T-cell (primary cell): ENCODE data around the gene GYPC. TPM values are rescaled to one million over a fixed set of nuclear protein-coding genes. Genes with fewer than 3 reads are reported as not detected.

Source experiments
- ATAC-seq, 4 experiments: fragments of 200-7000 bp in 3 of 4; fragments of 150-1000 bp in 1 of 4; cut with Tn5 transposase; replicated peaks in 1 of 4; 1 replicate in 3 of 4; 2 replicates in 1 of 4; pipeline ENCODE4 v1.10.0; 2021; ENCODE audit warnings: moderate library complexity in 3 of 4, mild to moderate bottlenecking in 2 of 4, moderate number of reproducible peaks in 1 of 4
- CTCF ChIA-PET, 2 donors: fragments of 300-600 bp; sonication (Branson Sonifier 250); formaldehyde crosslinking; loops; one replicate each; lab custom pipeline; 2022; ENCODE audit warnings: antibody characterized with exemption in 2 of 2; lab: Charles Lee
- POLR2A ChIA-PET, 2 donors: fragments of 300-600 bp; sonication (Branson Sonifier 250); formaldehyde crosslinking; loops; one replicate each; lab custom pipeline; 2022; ENCODE audit warnings: antibody characterized with exemption in 2 of 2; lab: Charles Lee
- DNase-seq, 35 experiments: peaks; one replicate each; pipeline versions ENCODE4 v3.0.0 to v3.0.0-alpha.2; 2013 to 2023
- H3K27ac ChIP-seq: one replicate; pipeline ENCODE4 v1.5.1; 2013; ENCODE audit warnings: low read length
- H3K27me3 ChIP-seq, 2 experiments: replicated peaks in 1 of 2; 1 replicate in 1 of 2; 2 replicates in 1 of 2; pipeline versions ENCODE4 v1.6.1 to v1.7.0; 2013; ENCODE audit warnings: low read length in 1 of 2, mixed read lengths in 1 of 2; ENCODE audit not compliant: control insufficient read depth in 2 of 2, insufficient read depth in 2 of 2; ENCODE audit errors: extremely low read depth in 1 of 2
- H3K36me3 ChIP-seq, 2 donors: 1 replicate in 1 of 2; 2 replicates in 1 of 2; pipeline versions ENCODE4 v1.6.1 to v1.7.0; 2013; ENCODE audit warnings: low read length in 1 of 2; ENCODE audit not compliant: control insufficient read depth in 2 of 2, insufficient read depth in 1 of 2; ENCODE audit errors: extremely low read depth in 1 of 2
- H3K4me1 ChIP-seq, 2 experiments: 1 replicate in 1 of 2; 2 replicates in 1 of 2; pipeline versions ENCODE4 v1.6.1 to v1.7.0; 2013; ENCODE audit warnings: low read length in 2 of 2, mixed read lengths in 1 of 2; ENCODE audit not compliant: insufficient read depth in 2 of 2, control insufficient read depth in 1 of 2; ENCODE audit errors: extremely low read depth in 1 of 2
- H3K4me3 ChIP-seq, 2 donors: 1 replicate in 1 of 2; 2 replicates in 1 of 2; pipeline versions ENCODE4 v1.5.1 to v1.7.0; 2013; ENCODE audit warnings: mild to moderate bottlenecking in 2 of 2, low read length in 1 of 2, moderate library complexity in 1 of 2; ENCODE audit not compliant: control insufficient read depth in 1 of 2; ENCODE audit errors: extremely low read depth in 1 of 2
- H3K9me3 ChIP-seq: 2 replicates; pipeline ENCODE4 v1.7.0; 2013
- H3K27ac Mint-ChIP-seq, 2 donors: one replicate each; pipeline ENCODE4 v1.8.0; 2020 to 2021; ENCODE audit warnings: mild to moderate bottlenecking in 2 of 2, mixed read lengths in 2 of 2
- H3K27me3 Mint-ChIP-seq, 2 donors: one replicate each; pipeline ENCODE4 v1.8.0; 2021 to 2022; ENCODE audit warnings: mixed read lengths in 2 of 2
- H3K36me3 Mint-ChIP-seq: one replicate; pipeline ENCODE4 v1.8.0; 2021; ENCODE audit warnings: mixed read lengths
- H3K4me1 Mint-ChIP-seq, 3 donors: one replicate each; pipeline ENCODE4 v1.8.0; 2020 to 2022; ENCODE audit warnings: mixed read lengths in 3 of 3, mild to moderate bottlenecking in 1 of 3
- H3K4me3 Mint-ChIP-seq, 3 donors: one replicate each; pipeline ENCODE4 v1.8.0; 2020 to 2022; ENCODE audit warnings: mild to moderate bottlenecking in 3 of 3, mixed read lengths in 3 of 3, moderate library complexity in 3 of 3
- H3K9me3 Mint-ChIP-seq, 3 donors: one replicate each; pipeline ENCODE4 v1.8.0; 2020 to 2022; ENCODE audit warnings: mixed read lengths in 3 of 3
- WGBS: methylation state at CpG from one replicate; pipeline ENCODE4 v1.1.5; 2013; ENCODE audit warnings: missing lambda C conversion rate; ENCODE audit not compliant: insufficient coverage; 5-methylcytosine and 5-hydroxymethylcytosine counted together
- total RNA-seq, 35 experiments: library from RNA in 6 of 35; stranded (reverse) in 6 of 35; fragments of 120-200 nt in 1 of 35; gene quantifications; one replicate each; pipeline versions ENCODE4 v1.2.1 to v1.2.4 and lab custom pipeline; 2013 to 2026

GYPC gene
- total RNA-seq, 5 donors from 2014 or later (not counting 1 experiment from before 2014, with no cell fraction given), result 109 to 137 (median 116) TPM

DNA sequence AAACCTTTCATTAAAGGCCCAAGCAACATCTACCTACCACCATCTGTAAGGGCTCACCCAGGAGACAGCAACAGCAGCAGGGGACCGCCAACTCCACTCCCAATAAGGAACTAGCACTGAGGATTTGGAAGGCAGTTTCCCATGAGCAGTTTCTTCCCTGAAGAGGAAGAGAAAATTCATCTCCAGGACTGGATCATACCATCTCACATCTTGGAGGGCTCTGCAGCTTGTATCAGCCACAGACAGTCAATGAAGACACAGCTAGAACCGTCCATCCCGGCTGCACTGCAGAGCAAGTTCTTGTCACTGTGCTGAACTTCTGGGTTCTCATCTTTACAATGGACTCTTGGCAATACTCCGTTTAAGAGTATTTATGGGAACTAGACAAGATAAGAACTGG lies 2.8 kb upstream of the GYPC start:
- WGBS, result 96% methylated on average over 3 of the region's 4 CpGs
- Histone ChIP-seq H3K36me3 (no peaks in the 10 kb centered on the region), H3K4me3 (no peak overlapping the region), H3K27ac (no peak overlapping the region), H3K27me3 (no peaks in the 10 kb centered on the region), H3K4me1 (peaks cover 6 to 22% of the 10 kb centered on the region in 2 experiments), H3K9me3 (no peaks in the 10 kb centered on the region)
- DNase-seq (no peak), ATAC-seq (no peak)
- ChIA-PET CTCF (interaction anchor here (0.5 to 0.8 kb wide), 3 partner anchors 11 to 1143 kb away, joined by 3 to 7 read pairs (median 3); no protein-coding TSS in a partner anchor), POLR2A (no interaction called here)
- Mint-ChIP-seq H3K27me3 (no peaks in the 10 kb centered on the region), H3K4me1 (peaks cover 25 to 27% (median 26%) of the 10 kb centered on the region in 3 donors), H3K9me3 (peaks cover 4 to 8% (median 6%) of the 10 kb centered on the region in 3 donors), H3K27ac (peak overlapping the region in 1 of 2 donors; percentile 28), H3K36me3 (no peaks in the 10 kb centered on the region), H3K4me3 (no peak overlapping the region)

DNA sequence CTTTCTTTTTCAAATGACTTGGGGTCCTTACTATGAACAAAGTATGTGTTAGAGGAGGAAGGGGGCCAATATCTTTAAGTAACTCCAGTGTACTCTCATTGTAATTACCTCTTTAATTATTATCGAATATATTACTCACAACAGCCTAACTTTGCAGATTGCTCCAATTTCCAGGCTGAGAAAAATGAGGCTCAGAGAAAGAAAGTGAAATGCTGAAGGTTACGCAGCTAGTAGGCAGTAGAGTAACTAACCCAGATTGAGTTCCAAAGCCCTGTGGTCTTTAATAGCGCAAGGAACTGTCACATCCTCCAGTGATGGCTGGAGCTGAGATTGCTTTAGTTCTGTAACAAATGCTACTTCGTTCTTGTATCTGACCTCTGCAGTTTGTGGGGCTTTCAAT lies 2.2 kb upstream of the GYPC start:
- H3K9me3 Mint-ChIP-seq, result peaks cover 0 to 8% (median 6%) of the 10 kb centered on the region in 3 donors
- Histone ChIP-seq H3K36me3 (no peaks in the 10 kb centered on the region), H3K9me3 (no peaks in the 10 kb centered on the region), H3K4me3 (no peak overlapping the region), H3K4me1 (peaks cover 12 to 26% of the 10 kb centered on the region in 2 experiments), H3K27me3 (no peaks in the 10 kb centered on the region), H3K27ac (no peak overlapping the region)
- H3K4me3 Mint-ChIP-seq, result peak overlapping the region in 2 of 3 donors; percentile 26 to 96
- ChIA-PET CTCF (interaction anchor here in 1 of 2 donors (0.6 kb wide), 1 partner anchor 1142 kb away, joined by 3 read pairs; no protein-coding TSS in a partner anchor), POLR2A (no interaction called here)
- 93% methylated on average over 3 of the region's 4 CpGs for WGBS
- H3K4me1 Mint-ChIP-seq, result peaks cover 30 to 33% (median 32%) of the 10 kb centered on the region in 3 donors
- DNase-seq (no peak), ATAC-seq (no peak)
- H3K27ac Mint-ChIP-seq, result peak overlapping the region in 1 of 2 donors; percentile 6
- no peaks in the 10 kb centered on the region for H3K36me3 Mint-ChIP-seq
- no peaks in the 10 kb centered on the region for H3K27me3 Mint-ChIP-seq

DNA sequence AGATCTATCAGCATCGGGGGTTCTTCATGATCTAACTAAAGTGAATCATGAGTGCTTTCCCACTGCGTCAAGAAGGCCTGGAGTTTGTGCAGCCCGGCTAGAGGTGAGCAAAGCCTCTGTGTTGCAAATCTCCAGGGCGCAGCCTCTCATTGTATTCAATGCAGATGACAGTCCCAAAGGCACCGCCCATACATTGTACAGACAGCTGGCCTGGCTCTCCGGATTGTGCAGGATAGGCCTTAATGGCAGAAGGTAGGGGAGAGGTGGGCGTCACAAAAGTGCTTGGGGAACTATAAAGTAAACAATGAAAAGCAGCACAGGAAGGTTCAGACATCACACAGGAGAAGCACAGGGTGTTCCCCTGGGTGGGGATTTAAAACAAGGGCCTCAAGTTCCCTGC lies 907 bp upstream of the GYPC start:
- no peaks in the 10 kb centered on the region for H3K27me3 ChIP-seq
- peak overlapping the region; percentile 89 for H3K27ac ChIP-seq
- H3K36me3 Mint-ChIP-seq, result no peaks in the 10 kb centered on the region
- peaks cover 0 to 1% of the 10 kb centered on the region in 2 donors for H3K36me3 ChIP-seq
- H3K9me3 ChIP-seq, result no peaks in the 10 kb centered on the region
- CTCF ChIA-PET, result interaction anchor here in 1 of 2 donors (0.6 kb wide), 1 partner anchor 197 kb away, joined by 3 read pairs; no protein-coding TSS in a partner anchor
- peaks cover 43 to 46% (median 45%) of the 10 kb centered on the region in 3 donors for H3K4me1 Mint-ChIP-seq
- no peak overlapping the region for H3K4me3 ChIP-seq
- peaks cover 0 to 8% (median 6%) of the 10 kb centered on the region in 3 donors for H3K9me3 Mint-ChIP-seq
- POLR2A ChIA-PET, result no interaction called here
- no peak for DNase-seq
- ATAC-seq, result no peak
- peak overlapping the region; percentile 95 to 96 for H3K27ac Mint-ChIP-seq
- H3K27me3 Mint-ChIP-seq, result no peaks in the 10 kb centered on the region
- peaks cover 21 to 39% of the 10 kb centered on the region in 2 experiments for H3K4me1 ChIP-seq
- H3K4me3 Mint-ChIP-seq, result peak overlapping the region; percentile 92 to 96 (median 96)
- 96% methylated on average over 5 of the region's 7 CpGs for WGBS

GRCh38 chr2:126656431-126657147 lies 631 bp downstream of the GYPC start:
- Histone ChIP-seq H3K9me3 (no peaks in the 10 kb centered on the region), H3K27ac (peak overlapping the region; percentile 89), H3K4me1 (peaks cover 30 to 54% of the 10 kb centered on the region in 2 experiments), H3K36me3 (peaks cover 0 to 3% of the 10 kb centered on the region in 2 donors), H3K27me3 (no peaks in the 10 kb centered on the region), H3K4me3 (peak overlapping the region; percentile 88 to 97)
- ChIA-PET CTCF (no interaction called here), POLR2A (interaction anchor here in 1 of 2 donors (0.8 kb wide), 1 partner anchor 131 kb away, joined by 3 read pairs; no protein-coding TSS in a partner anchor)
- Mint-ChIP-seq H3K27ac (peak overlapping the region; percentile 98 to 99), H3K4me1 (peaks cover 58 to 61% (median 60%) of the 10 kb centered on the region in 3 donors), H3K27me3 (no peaks in the 10 kb centered on the region), H3K9me3 (no peaks in the 10 kb centered on the region), H3K4me3 (peak overlapping the region; percentile 96 to 100 (median 99)), H3K36me3 (peaks cover 3% of the 10 kb centered on the region)
- WGBS, result 0% methylated on average over 28 of the region's 38 CpGs
- DNase-seq (peak in 28 of 35 experiments; percentile 18 to 54 (median 36)), ATAC-seq (peak; percentile 12 to 35 (median 29))

DNA sequence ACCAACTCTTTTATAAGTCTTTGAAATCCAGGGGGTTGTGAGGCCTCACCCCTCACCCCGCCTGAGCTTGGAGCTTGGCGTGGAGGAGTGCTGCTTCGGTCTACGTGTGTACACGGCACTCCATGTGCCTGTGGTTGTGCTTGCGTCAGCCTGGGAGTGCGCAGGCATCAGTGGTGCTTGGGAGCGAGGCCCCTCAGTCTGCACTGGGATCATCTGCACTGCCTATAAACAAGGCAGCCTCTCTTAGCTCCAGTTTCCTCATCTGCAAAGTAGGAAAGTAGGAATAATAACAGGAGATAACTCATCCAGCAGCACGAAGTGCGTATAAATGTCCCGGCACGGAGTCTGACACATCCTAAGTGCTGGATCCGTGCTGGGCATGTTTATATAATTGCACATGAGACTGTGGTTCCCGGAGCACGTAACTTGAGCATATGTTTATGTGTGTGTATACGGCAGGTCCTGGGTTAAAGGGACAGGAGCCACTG lies 1.2 kb downstream of the GYPC start:
- peaks cover 5% of the 10 kb centered on the region for H3K36me3 Mint-ChIP-seq
- no peaks in the 10 kb centered on the region for H3K27me3 Mint-ChIP-seq
- H3K27ac Mint-ChIP-seq, result peak overlapping the region; percentile 98 to 99
- H3K36me3 ChIP-seq, result peaks cover 0 to 3% of the 10 kb centered on the region in 2 donors
- H3K9me3 ChIP-seq, result no peaks in the 10 kb centered on the region
- ChIA-PET CTCF (interaction anchor here in 1 of 2 donors (1.0 to 1.2 kb wide), 2 partner anchors 25 to 120 kb away, joined by 3 read pairs; no protein-coding TSS in a partner anchor), POLR2A (interaction anchor here in 1 of 2 donors (0.6 to 0.8 kb wide), 2 partner anchors 102 to 131 kb away, joined by 3 read pairs; no protein-coding TSS in a partner anchor)
- ATAC-seq (peak; percentile 15 to 77 (median 18)), DNase-seq (peak in 34 of 35 experiments; percentile 11 to 89 (median 68))
- peak overlapping the region; percentile 96 to 100 (median 99) for H3K4me3 Mint-ChIP-seq
- H3K27me3 ChIP-seq, result no peaks in the 10 kb centered on the region
- peak overlapping the region; percentile 89 for H3K27ac ChIP-seq
- no peaks in the 10 kb centered on the region for H3K9me3 Mint-ChIP-seq
- 0% methylated on average over 9 of the region's 16 CpGs for WGBS
- H3K4me3 ChIP-seq, result peak overlapping the region; percentile 88 to 97
- H3K4me1 ChIP-seq, result peaks cover 36 to 60% of the 10 kb centered on the region in 2 experiments
- peaks cover 64 to 67% (median 66%) of the 10 kb centered on the region in 3 donors for H3K4me1 Mint-ChIP-seq
